OCI-LY1 (cell line): ENCODE data around the gene HTR1B.

Source experiments
- CTCF ChIP-seq: fragments of 200-600 bp; sonication (generic), shearing (Covaris generic); IDR thresholded peaks from 2 replicates; pipeline ENCODE4 v1.5.1; 2017; ENCODE audit warnings: mild to moderate bottlenecking, antibody characterized with exemption, low read length, moderate library complexity, mixed read lengths
- EZH2 ChIP-seq: fragments of 200-600 bp; sonication (generic), shearing (Covaris generic); IDR thresholded peaks from 2 replicates; pipeline ENCODE4 v1.8.0; 2017; ENCODE audit warnings: borderline replicate concordance, mixed run types, mild to moderate bottlenecking, antibody characterized with exemption, low read length, moderate library complexity, mixed read lengths

GRCh38 chr6:77463308-77463860 lies at the start of gene HTR1B:
- TF ChIP-seq CTCF (no peak), EZH2 (no peak)
